ENCODE data around the gene TCP11. TPM values are rescaled to one million over a fixed set of nuclear protein-coding genes. Genes with fewer than 3 reads are reported as not detected.
A peak's percentile ranks its signal among the peaks of the same experiment; 100 is the strongest.

Gene TCP11
- total RNA-seq, 1 experiment from 2014 or later = not detected

- no peak overlapping the region for H4K91ac ChIP-seq (ENCODE audit: insufficient read length, low read depth, low read length)
- no peak overlapping the region for H2AK5ac ChIP-seq (ENCODE audit: insufficient read length, low read length)
- H3K56ac ChIP-seq (ENCODE audit: insufficient read length, low read depth, low read length) = no peak overlapping the region
- no peaks in the 10 kb centered on the region for H3K27me3 ChIP-seq (ENCODE audit: insufficient read depth, low read length)
- H2BK15ac ChIP-seq (ENCODE audit: low read depth, low read length) = no peak overlapping the region
- DNase-seq = no peak
- H2BK12ac ChIP-seq (ENCODE audit: insufficient read length, low read depth, low read length) = no peak overlapping the region
- no peak overlapping the region for H3K9ac ChIP-seq (ENCODE audit: extremely low read depth, insufficient read length, low read length)
- H3K79me2 ChIP-seq (ENCODE audit: insufficient read depth, low read length) = no peaks in the 10 kb centered on the region
- no peak overlapping the region for H2BK120ac ChIP-seq (ENCODE audit: low read depth, low read length, poor library complexity, severe bottlenecking)
- no peaks in the 10 kb centered on the region for H3K4me1 ChIP-seq (ENCODE audit: insufficient read depth, low read length)
- H3K4ac ChIP-seq (ENCODE audit: low read depth, low read length) = no peak overlapping the region
- H3K23me2 ChIP-seq (ENCODE audit: insufficient read length, low read depth, low read length, poor library complexity, severe bottlenecking) = no peaks in the 10 kb centered on the region
- no peaks in the 10 kb centered on the region for H3K79me1 ChIP-seq (ENCODE audit: insufficient read depth, low read depth, low read length, poor library complexity, severe bottlenecking)
- no peak overlapping the region for H3K27ac ChIP-seq (ENCODE audit: insufficient read length, low read depth, low read length)
- no peak overlapping the region for H2BK20ac ChIP-seq (ENCODE audit: low read depth, low read length, poor library complexity, severe bottlenecking)
- H3K23ac ChIP-seq (ENCODE audit: insufficient read length, low read depth, low read length) = no peak overlapping the region
- no peak overlapping the region for H4K5ac ChIP-seq (ENCODE audit: insufficient read length, low read depth, low read length)
- no peak overlapping the region for H3K18ac ChIP-seq (ENCODE audit: insufficient read length, low read depth, low read length)
- no peak overlapping the region for H4K8ac ChIP-seq (replicated peaks; ENCODE audit: insufficient read length, low read depth, low read length)
- no peaks in the 10 kb centered on the region for H3K9me3 ChIP-seq (ENCODE audit: control insufficient read depth, low read depth, low read length)
- H3K4me1 Mint-ChIP-seq = peaks cover 24% of the 10 kb centered on the region in 2 experiments
- H3K27ac Mint-ChIP-seq = peak overlapping the region in 2 of 3 experiments; percentile 21 to 72; a peak in 6 of 7 replicates
- no peak overlapping the region for H3K4me2 ChIP-seq (ENCODE audit: insufficient read depth, insufficient read length, low read length)
- TF ChIP-seq CTCF (conservative IDR thresholded peaks at IDR 0.05) = no peak
- no peaks in the 10 kb centered on the region for H3K27me3 Mint-ChIP-seq (ENCODE audit: low read depth)
- H3K14ac ChIP-seq (ENCODE audit: insufficient read depth, low read length) = no peak overlapping the region
- WGBS (ENCODE audit: extremely low coverage, insufficient read length, low lambda C conversion rate) = no CpG with 5 or more reads among the region's 30 CpGs
- no peak overlapping the region for H3T11ph ChIP-seq (ENCODE audit: low read length)
- no peak overlapping the region for H2AFZ ChIP-seq (ENCODE audit: low read length)
- peaks cover 21 to 70% (median 58%) of the 10 kb centered on the region in 3 experiments; a peak in 6 of 7 replicates for H3K36me3 Mint-ChIP-seq (ENCODE audit: insufficient read depth in 1 of 3, low read depth in 3 of 3)
- H2BK5ac ChIP-seq (ENCODE audit: insufficient read length, low read length) = no peak overlapping the region
- H4K20me1 ChIP-seq (ENCODE audit: control insufficient read depth, insufficient read depth, insufficient read length) = no peaks in the 10 kb centered on the region
- no peak overlapping the region for H3K4me3 Mint-ChIP-seq
- no peaks in the 10 kb centered on the region; a peak in 1 of 5 replicates for H3K9me3 Mint-ChIP-seq
Measured at GRCh38 chr6:35085359-35086281, 55.5 kb downstream of the TCP11 start.
